SK-N-SH treated with all-trans-retinoic acid at 6 μM for 48 hours (cell line): Measurements from ENCODE around the gene MYO5C.

Experiments used
- BACH2 ChIP-seq: fragments of 250-450 bp; sonication (Bioruptor Pico); IDR thresholded peaks from 2 replicates; pipeline ENCODE4 v1.9.0; 2021; ENCODE audit warnings: mild to moderate bottlenecking, borderline replicate concordance
- ISL1 ChIP-seq: fragments of 250-450 bp; sonication (Bioruptor Pico); IDR thresholded peaks from 2 replicates; pipeline ENCODE4 v2.1.2; 2022; ENCODE audit warnings: mild to moderate bottlenecking, moderate library complexity
- PPARA ChIP-seq: fragments of 250-450 bp; sonication (Bioruptor Pico); IDR thresholded peaks from 2 replicates; pipeline ENCODE4 v1.5.0; 2020; ENCODE audit warnings: mild to moderate bottlenecking, borderline replicate concordance
- TCF4 ChIP-seq: fragments of 250-450 bp; sonication (Bioruptor Pico); IDR thresholded peaks from 2 replicates; pipeline ENCODE4 v1.8.0; 2021; ENCODE audit warnings: mild to moderate bottlenecking, moderate library complexity, borderline replicate concordance
- TOX ChIP-seq: fragments of 250-450 bp; sonication (Bioruptor Pico); IDR thresholded peaks from 2 replicates; pipeline ENCODE4 v1.8.0; 2021; ENCODE audit warnings: mild to moderate bottlenecking, moderate library complexity, borderline replicate concordance
- ZNF8 ChIP-seq: fragments of 450-650 bp; formaldehyde crosslinking; IDR thresholded peaks from 2 replicates; pipeline ENCODE4 v1.5.0; 2020; ENCODE audit warnings: mild to moderate bottlenecking, moderate library complexity

GRCh38 chr15:52232327-52232726 is 63.3 kb downstream of the MYO5C start:
- no peak for TF ChIP-seq TCF4
- no peak for TF ChIP-seq PPARA (CRISPR knock-in tag)
- no peak for TF ChIP-seq TOX (CRISPR knock-in tag)
- TF ChIP-seq ISL1 (CRISPR knock-in tag), result no peak
- TF ChIP-seq ZNF8 (CRISPR knock-in tag), result no peak
- TF ChIP-seq BACH2 (CRISPR knock-in tag), result no peak
